ENCODE data around the gene RRAS.

The RRAS gene

DNA sequence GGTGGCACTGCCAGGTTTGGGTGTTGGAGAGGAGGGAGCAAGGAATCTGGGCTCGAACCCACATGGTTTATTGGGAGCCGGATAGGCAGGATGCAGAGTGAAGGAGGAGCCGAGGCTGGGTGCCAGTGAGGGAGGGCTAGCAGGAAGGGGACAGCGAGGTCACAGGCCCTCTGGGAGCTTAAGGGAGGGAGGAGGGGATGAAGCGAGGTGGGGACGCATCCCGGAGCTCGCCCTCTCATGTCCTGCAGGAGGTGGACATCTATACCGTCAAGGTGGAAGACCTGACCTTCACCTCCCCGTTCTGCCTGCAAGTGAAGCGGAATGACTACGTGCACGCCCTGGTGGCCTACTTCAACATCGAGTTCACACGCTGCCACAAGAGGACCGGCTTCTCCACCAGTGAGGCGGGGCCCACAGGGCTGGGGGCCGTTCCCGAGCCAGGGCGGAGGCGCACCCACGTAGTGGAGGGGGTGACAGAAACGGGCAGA lies 45.9 kb upstream of the RRAS start:
- Histone ChIP-seq H3K4me3 (replicated peaks; ENCODE audit: insufficient read depth, low read length) (no peak overlapping the region), H3K27me3 (ENCODE audit: insufficient read depth, poor library complexity, severe bottlenecking) (no peaks in the 10 kb centered on the region), H3K27ac (replicated peaks) (no peak overlapping the region)
- DNase-seq (ENCODE audit: low read depth in 1 of 2, low spot score in 1 of 2), result no peak
- TF ChIP-seq REST (IDR thresholded peaks at IDR 0.05; ENCODE audit: insufficient replicate concordance, low read depth), result no peak
- TF ChIP-seq POLR2AphosphoS5 (IDR thresholded peaks at IDR 0.05; ENCODE audit: low read depth), result peak; percentile 67; the same call in 1 of the 2 replicates

DNA sequence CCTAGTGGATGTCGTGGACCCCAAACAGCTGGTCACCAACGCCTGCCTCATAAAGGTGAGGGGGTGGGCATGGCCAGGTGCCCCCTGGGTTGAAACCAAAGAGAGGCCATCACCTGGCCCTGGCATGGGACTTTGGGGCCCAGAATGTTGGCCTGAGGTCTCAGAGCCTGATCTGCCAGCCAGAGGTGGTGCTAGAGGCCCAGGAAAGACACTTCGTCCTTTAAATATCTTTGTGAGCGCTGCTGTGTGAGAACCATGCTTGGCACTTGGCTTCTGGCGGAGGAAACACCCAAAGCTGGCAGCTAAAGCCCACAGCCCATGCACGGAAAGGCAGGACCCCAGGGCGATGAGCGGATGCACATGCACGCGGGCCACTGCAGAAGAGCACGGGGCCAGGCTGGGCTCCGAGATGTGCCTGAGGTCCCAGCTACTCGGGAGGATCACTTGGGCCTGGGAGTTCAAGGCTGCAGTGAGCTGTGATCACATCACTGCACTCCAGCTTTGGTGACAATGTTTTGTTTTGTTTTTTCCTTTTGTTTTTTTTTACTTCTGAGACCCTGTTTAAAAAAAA lies 45.1 kb upstream of the RRAS start:
- no peak for DNase-seq (ENCODE audit: low read depth in 1 of 2, low spot score in 1 of 2)
- Histone ChIP-seq H3K27me3 (ENCODE audit: insufficient read depth, poor library complexity, severe bottlenecking) (no peaks in the 10 kb centered on the region), H3K27ac (replicated peaks) (no peak overlapping the region), H3K4me3 (replicated peaks; ENCODE audit: insufficient read depth, low read length) (no peak overlapping the region)
- TF ChIP-seq, protein P1, sequence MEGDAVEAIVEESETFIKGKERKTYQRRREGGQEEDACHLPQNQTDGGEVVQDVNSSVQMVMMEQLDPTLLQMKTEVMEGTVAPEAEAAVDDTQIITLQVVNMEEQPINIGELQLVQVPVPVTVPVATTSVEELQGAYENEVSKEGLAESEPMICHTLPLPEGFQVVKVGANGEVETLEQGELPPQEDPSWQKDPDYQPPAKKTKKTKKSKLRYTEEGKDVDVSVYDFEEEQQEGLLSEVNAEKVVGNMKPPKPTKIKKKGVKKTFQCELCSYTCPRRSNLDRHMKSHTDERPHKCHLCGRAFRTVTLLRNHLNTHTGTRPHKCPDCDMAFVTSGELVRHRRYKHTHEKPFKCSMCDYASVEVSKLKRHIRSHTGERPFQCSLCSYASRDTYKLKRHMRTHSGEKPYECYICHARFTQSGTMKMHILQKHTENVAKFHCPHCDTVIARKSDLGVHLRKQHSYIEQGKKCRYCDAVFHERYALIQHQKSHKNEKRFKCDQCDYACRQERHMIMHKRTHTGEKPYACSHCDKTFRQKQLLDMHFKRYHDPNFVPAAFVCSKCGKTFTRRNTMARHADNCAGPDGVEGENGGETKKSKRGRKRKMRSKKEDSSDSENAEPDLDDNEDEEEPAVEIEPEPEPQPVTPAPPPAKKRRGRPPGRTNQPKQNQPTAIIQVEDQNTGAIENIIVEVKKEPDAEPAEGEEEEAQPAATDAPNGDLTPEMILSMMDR (IDR thresholded peaks at IDR 0.05; ENCODE audit: insufficient read depth, low read length), result no peak
- TF ChIP-seq SPI1 (IDR thresholded peaks at IDR 0.05; ENCODE audit: borderline replicate concordance, low read depth) (no peak), REST (IDR thresholded peaks at IDR 0.05; ENCODE audit: insufficient replicate concordance, low read depth) (no peak), GABPA (IDR thresholded peaks at IDR 0.05; ENCODE audit: low read depth) (no peak), POLR2AphosphoS5 (IDR thresholded peaks at IDR 0.05; ENCODE audit: low read depth) (no peak)

GRCh38 chr19:49684251-49684982 lies 44.5 kb upstream of the RRAS start:
- Histone ChIP-seq H3K27ac (replicated peaks) (no peak overlapping the region), H3K4me3 (replicated peaks; ENCODE audit: insufficient read depth, low read length) (no peak overlapping the region), H3K27me3 (ENCODE audit: insufficient read depth, poor library complexity, severe bottlenecking) (no peaks in the 10 kb centered on the region)
- no peak for TF ChIP-seq REST (IDR thresholded peaks at IDR 0.05; ENCODE audit: insufficient replicate concordance, low read depth)
- TF ChIP-seq, protein P1 (IDR thresholded peaks at IDR 0.05; ENCODE audit: insufficient read depth, low read length), result peak; percentile 57
- peak in 1 of 2 experiments; percentile 39 for DNase-seq (ENCODE audit: low read depth in 1 of 2, low spot score in 1 of 2)
